PC-3 (cell line): ENCODE measurements around the gene BNC1.

ENCODE experiments used
- EZH2 ChIP-seq: fragments of 300-600 bp; sonication (generic); IDR thresholded peaks from one replicate; pipeline ENCODE4 v1.6.1; 2017; ENCODE audit warnings: antibody characterized with exemption, mild to moderate bottlenecking, low read length; ENCODE audit not compliant: unreplicated experiment
- EZH2phosphoT487 ChIP-seq: fragments of 300-600 bp; sonication (generic); IDR thresholded peaks from 2 replicates; pipeline ENCODE4 v1.6.1; 2018; ENCODE audit warnings: mild to moderate bottlenecking, antibody characterized with exemption, low read length, borderline replicate concordance
- TF ChIP-seq, protein P1 (sequence below): fragments of 300-600 bp; sonication (generic); conservative IDR thresholded peaks from 2 replicates; pipeline ENCODE4 v1.5.1; 2017; ENCODE audit warnings: antibody characterized with exemption, low read depth, mild to moderate bottlenecking, low read length

DNA sequence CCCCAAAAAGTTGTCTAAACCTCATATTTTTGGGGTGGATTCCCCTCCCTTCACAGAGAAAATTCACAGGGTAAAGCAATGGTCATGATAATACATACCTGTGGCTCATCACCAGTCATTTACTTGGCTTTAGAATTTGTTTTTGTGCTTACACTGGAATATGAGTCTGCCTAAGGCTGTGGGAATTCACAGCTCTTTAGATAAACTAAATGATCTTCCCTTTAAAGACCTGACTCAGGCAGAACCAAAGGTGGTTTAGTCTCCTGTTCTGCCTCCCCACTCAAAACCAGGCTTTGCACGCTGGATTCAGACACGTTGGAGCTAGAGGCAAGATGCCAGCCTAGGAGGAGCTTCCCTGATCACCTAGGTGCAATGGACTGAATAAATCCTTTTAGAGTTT, 40.3 kb upstream of the BNC1 start:
- TF ChIP-seq, protein P1, sequence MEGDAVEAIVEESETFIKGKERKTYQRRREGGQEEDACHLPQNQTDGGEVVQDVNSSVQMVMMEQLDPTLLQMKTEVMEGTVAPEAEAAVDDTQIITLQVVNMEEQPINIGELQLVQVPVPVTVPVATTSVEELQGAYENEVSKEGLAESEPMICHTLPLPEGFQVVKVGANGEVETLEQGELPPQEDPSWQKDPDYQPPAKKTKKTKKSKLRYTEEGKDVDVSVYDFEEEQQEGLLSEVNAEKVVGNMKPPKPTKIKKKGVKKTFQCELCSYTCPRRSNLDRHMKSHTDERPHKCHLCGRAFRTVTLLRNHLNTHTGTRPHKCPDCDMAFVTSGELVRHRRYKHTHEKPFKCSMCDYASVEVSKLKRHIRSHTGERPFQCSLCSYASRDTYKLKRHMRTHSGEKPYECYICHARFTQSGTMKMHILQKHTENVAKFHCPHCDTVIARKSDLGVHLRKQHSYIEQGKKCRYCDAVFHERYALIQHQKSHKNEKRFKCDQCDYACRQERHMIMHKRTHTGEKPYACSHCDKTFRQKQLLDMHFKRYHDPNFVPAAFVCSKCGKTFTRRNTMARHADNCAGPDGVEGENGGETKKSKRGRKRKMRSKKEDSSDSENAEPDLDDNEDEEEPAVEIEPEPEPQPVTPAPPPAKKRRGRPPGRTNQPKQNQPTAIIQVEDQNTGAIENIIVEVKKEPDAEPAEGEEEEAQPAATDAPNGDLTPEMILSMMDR = no peak
- TF ChIP-seq EZH2 (no peak), EZH2phosphoT487 (no peak)
